GM18520 (cell line): ENCODE measurements around the gene CLPTM1.
"Not testable (repeated sequence)": the region's sequence is repeated elsewhere in the genome, so short reads cannot be mapped to it uniquely, and the experiment has no call there.

ENCODE experiments used
- ATAC-seq: cut with Tn5 transposase; IDR thresholded peaks from one replicate; pipeline ENCODE4 v1.9.1; 2021; ENCODE audit not compliant: unreplicated experiment

Gene CLPTM1

DNA sequence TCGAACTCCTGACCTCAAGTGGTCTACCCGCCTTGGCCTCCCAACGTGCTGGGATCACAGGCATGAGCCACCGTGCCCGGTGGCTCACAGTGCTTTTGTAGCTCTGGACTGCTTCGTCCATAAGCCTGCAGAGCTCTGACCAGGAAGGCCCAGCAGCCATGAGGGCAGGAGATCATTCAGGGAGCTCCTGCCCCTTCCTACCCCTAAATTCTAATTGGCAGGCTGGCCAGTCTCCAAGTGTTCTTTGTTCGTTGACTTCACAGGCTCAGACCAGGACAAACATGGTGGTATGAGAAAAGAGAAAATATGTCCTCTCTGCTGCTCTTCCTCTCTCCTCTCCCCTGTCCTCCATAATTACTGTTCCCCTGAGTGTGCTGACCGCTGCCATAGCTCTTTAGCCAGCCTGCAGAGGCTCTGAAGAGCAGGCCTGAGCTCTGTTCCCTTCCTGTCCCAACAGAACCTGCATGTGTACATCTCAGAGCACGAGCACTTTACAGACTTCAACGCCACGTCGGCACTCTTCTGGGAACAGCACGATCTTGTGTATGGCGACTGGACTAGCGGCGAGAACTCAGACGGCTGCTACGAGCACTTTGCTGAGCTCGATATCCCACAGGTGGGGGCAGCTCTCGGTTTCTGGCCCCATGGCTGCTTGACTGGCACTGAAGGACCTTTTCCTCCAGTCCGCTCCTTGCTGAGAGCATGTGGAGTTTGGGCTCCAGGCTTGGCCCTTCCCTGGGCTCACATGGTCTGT lies 19.0 kb downstream of the CLPTM1 start:
- ATAC-seq, result no peak

DNA sequence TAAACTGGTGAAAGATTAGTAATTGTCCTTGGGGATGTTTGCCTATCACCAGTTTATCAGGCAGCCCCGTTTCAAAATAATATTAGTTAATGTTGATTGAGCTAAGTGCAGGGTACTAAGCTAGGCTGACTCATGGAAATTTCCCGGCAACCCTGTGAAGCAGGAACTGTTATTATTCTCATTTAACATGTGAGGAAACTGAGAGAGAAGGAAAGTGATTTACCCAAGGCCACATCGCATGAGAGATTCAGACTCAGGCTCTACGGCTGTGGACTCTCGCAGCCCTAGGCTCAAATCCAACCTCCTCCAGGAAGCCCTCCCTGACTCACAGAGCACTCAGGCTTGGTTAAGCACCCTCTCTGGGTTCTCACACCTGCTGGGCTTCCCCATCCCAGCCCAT lies 19.7 kb downstream of the CLPTM1 start:
- ATAC-seq, result no peak

DNA sequence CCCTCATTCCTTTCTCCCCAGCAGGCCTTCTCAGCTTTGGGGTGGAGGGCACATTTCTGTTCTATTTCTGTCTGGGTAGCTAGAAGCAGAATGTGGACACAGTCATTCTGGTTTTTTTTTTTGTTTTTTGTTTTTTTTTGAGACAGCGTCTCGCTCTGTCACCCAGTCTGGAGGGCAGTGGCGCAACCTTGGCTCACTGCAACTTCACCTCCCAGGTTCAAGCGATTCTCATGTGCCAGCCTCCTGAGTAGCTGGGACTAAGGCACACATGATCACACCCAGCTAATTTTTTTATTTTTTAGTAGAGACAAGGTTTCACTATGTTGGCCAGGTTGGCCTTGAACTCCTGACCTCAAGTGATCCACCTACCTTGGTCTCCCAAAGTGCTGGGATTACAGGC lies 20.3 kb downstream of the CLPTM1 start:
- ATAC-seq, result no peak

DNA sequence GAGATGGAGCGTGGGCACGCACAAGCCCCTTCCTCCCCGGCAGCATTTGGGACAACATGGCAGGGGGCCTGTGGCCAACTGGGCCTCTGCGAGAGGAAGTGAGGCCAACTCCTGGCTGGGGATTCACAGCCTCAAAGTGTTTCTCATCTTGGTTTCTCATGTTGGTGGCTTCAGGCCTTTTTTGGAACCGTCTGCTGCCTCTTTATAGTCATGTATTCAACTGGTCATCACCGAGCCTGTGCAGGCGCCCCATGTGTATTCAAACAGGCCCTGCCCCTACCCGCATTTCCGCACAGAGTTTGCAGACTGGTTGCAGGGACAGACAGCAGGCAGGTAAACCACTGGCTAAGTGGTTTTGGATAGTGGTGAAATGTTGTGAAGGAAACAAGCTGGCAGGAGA lies 28.8 kb downstream of the CLPTM1 start:
- ATAC-seq, result no peak

DNA sequence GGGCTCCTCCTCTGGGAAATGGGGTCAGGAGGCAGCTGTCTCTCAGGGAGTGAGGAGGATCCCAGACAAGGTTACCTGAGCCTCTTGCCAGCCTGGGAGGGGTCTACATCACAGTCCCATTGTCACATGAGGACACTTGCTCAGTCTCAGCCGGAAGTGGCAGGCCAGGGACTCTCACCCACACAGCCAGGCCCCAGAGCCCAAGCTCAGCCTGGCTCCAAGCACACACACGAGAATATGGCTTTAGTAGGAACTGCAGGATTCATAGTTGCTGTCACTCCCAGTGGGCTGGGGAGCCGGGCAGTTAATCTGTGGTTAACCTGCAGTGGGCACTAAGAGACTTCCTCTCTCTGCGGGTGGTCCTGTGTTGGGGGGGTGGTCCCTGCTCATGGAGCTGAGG lies 30.3 kb downstream of the CLPTM1 start:
- no peak for ATAC-seq

DNA sequence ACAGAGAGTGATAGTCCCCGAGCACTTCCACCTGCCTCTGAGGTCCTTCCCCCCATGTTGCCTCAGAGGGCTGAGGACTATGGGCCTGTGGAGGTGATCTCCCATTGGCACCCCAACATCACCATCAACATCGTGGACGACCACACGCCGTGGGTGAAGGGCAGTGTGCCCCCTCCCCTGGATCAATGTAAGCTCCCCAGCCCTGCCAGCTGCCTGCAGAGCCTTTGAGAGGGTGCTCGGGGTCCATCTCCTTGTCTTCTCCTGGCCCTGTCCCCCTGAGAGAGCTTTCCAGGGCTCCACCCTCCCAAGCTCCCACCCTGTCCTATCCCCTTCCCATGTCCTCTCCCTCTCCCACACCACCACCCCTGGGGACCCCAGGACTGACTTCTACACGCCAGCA lies 31.2 kb downstream of the CLPTM1 start:
- no peak for ATAC-seq

DNA sequence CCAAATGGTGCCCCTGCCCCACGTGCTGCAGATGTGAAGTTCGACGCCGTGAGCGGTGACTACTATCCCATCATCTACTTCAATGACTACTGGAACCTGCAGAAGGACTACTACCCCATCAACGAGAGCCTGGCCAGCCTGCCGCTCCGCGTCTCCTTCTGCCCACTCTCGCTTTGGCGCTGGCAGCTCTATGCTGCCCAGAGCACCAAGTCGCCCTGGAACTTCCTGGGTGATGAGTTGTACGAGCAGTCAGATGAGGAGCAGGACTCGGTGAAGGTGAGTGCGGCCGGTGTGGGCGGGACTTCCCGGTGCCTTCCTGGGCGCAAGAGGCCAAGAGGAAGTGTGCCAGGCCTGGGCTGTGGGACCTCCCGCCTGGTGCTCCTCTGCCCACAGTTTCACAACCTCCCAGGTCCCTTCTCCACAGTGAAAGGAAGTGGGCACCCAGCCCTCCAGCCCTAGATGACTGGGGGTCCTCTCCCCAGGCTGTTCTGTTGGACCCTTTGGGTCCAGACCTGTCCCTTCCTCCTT lies 32.0 kb downstream of the CLPTM1 start:
- ATAC-seq, result no peak

DNA sequence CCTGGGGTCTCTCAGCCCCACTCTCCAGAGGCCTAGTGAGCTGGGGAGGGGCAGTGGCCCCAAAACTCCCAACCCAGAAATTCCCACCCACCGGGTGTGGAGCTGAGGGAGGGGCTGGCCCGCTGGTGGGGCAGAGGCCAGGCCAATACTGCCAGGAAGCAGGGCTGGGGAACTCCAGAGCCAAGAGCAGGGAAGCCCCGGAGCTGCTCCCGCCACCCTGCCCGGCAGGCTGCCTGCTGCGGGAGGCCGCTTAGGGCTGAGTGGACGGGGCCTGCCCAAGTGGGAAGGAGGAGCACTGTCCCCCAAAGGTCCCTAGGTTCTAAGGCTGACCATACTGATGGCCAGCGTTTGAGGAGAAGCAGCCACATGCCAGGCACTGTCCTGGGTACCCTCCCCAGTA lies 33.1 kb downstream of the CLPTM1 start:
- ATAC-seq, result no peak

DNA sequence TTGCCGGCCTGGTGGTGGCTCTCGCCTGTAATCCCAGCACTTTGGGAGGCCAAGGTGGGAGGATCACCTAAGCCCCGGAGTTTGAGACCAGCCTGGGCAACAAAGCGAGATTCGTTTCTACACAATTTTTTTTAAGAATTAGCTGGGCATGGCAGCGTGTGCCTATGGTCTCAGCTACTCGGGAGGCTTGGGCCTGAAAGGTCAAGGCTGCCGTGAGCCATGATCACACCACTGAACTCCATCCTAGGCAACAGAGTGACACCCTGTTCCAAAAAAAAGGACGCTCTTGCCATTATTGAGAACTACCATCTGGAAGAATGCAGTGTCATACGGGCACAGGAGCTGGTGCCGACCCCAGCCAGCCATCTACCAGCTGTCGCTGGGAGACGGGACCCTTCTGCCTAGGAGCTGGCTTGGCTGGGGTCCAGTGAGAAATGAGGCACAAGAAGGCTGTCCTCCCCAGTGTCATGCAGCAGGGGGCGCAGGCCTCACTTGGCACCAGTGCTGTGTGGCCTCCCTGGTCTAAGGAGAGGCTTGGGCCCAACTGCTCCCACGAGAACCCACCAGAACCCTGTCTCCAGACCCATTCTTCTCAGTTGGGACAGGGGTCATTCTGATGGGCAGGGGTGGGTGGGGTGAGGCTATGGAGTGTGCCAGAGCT lies 33.8 kb downstream of the CLPTM1 start:
- ATAC-seq, result no peak

DNA sequence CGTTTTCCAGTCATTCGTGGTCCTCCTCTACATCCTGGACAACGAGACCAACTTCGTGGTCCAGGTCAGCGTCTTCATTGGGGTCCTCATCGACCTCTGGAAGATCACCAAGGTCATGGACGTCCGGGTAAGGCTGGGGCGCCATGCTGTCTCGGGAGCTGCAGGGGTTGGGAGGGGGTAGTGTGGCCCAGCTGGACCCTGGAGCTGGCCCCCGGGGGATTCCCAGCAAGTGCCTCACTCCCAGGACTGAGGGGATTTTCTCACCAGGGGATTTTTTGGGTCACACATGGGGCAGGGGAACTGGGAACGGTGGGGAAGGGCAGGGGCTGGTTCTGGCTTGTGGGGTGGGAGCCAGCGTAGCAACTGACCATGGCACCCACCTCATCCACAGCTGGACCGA lies 35.3 kb downstream of the CLPTM1 start:
- ATAC-seq, result no peak

DNA sequence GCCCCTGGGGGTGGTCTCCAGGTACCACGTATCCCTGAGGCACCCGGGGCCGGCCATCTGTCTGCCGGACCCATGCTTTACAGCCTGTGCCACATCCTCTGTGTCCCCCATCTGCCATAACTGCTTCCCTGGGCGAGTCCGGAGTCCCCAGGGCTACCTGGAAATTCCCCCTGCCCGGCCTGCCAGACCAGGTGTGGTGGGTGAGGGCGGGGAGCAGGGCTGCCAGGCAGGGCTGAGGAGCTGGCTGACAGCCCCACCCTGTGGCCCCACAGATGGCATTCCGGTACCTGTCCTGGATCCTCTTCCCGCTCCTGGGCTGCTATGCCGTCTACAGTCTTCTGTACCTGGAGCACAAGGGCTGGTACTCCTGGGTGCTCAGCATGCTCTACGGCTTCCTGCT lies 35.8 kb downstream of the CLPTM1 start:
- no peak for ATAC-seq

DNA sequence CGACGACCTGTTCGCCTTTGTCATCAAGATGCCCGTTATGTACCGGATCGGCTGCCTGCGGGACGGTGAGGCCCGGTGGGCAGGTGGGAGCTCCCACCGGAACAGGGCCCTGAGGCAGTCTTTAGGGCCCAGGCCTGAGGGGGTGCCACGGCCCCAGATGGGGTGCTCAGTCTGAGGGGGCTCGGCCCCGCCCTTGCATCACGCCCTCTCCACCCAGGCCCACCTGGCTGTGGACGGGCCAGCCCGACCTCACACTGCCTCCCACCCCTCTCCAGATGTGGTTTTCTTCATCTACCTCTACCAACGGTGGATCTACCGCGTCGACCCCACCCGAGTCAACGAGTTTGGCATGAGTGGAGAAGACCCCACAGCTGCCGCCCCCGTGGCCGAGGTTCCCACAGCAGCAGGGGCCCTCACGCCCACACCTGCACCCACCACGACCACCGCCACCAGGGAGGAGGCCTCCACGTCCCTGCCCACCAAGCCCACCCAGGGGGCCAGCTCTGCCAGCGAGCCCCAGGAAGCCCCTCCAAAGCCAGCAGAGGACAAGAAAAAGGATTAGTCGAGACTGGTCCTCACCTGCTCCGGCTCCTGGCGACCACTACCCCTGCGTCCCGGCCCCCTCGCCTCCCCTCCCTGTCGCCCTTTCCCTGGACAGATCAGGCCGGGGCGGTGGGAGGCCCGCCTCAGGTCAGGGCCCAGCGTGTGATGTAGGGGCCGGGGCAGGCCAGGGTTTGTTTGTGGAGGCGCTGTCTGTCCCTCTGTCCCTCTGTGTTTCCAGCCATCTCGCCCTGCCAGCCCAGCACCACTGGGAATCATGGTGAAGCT lies 37.4 kb downstream of the CLPTM1 start:
- no peak for ATAC-seq

DNA sequence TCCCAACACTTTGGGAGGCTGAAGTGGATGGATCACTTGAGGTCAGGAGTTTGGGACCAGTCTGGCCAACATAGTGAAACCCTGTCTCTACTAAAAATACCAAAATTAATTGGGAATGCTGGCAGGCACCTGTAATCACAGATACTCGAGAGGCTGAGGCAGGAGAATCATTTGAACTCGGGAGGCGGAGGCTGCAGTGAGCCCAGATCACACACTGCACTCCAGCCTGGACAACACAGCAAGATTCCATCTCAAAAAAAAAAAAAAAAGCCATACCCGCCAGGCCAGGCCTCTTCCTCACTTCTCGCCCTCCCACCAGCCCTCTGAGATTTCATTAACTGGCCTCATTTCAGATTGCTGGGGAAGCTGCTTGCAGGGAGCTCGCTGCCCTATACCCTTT lies 38.3 kb downstream of the CLPTM1 start:
- no peak for ATAC-seq

DNA sequence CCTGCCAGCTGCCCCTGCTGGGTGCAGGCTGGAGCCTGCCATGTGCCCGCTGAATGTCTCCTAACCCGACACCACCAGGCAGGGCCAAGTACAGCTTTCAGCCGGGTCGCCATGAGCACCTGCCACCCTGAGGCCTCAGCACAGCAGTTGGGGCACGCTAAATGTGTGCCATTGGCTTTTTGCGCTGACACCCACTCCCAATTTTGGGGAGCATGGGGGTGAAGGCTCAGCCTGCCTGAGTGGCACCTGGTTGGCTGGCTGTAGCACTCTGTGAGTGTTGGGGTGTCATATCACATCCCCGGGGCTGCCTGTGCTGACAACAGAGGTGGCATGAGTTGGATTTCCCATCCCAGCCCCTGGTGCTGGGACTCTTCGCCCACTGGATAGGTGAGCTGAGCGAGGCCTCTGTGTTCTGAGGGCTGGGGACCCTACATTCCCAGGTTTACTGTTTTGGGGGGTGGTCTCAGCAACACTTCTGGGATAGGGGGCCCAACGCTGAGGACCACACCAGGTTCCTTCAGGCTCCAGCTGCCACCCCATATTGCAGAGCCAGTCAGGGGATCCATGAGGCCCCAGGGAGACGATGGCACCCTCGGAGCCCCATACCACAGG lies 38.9 kb downstream of the CLPTM1 start:
- ATAC-seq, result no peak

DNA sequence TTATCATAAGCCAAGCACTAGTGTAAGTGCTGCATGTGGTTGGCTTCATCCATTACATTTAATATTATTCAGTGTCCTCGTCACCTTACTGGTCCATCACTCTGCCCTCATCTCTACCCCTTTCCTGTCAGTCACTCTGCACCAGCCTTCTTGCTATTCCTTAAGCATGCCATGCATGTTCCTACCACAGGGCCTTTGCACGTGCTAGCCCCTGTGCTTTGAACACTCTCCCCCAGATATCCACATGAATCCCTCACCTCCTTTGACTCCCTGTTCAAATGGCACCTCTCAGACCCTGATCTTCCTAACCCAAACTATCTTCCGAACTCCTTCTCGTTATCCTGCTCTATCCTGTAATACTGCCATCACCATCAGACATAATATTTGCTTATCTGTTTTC lies 42.8 kb downstream of the CLPTM1 start:
- no peak for ATAC-seq

DNA sequence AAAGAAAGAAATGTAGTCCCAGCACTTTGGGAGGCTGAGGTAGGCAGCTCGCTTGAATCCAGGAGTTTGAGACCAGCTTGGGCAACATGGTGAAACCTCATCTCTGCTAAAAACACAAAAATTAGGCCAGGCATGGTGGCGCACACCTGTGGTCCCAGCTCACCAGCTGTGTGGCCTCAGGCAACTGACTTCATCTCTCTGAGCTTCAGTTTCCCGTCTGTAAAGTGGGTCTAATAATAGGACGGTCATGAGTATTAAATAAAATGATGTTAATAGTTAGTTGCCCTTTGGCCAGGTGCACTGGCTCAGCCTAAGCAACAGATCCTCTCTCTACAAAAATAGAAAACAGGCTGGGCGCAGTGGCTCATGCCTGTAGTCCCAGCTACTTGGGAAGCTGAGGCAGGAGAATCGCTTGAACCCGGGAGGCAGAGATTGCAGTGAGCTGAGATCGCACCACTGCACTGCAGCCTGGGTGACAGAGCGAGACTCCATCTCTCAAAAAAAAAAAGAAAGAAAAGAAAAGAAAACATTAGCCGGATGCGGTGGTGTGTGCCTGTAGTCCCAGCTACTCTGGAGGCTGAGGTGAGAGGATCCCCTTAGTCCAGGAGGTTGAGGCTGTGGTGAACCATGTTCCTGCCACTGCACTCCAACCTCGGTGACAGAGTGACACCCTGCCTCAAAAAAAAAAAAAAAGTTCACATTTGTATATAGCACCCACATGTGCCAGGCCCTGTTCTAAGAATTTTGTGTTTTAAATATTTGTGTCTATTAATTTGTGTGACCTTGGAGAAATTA lies 44.1 kb downstream of the CLPTM1 start:
- not testable (repeated sequence) for ATAC-seq

DNA sequence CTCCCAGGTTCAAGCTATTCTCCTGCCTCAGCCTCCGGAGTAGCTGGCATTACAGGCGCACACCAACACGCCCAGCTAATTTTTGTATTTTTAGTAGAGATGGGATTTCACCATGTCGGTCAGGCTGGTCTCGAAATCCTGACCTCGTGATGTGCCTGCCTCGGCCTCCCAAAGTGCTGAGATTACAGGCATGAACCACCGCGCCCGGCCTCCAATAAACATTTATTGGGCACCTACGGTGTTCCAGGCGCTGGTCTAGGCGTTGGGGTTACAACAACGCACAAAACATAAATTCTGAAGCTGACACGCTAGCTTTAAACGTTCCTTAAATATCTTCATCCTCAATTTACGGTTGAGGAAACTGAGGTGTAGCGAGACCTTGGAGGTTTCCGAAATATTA lies 45.5 kb downstream of the CLPTM1 start:
- ATAC-seq, result not testable (repeated sequence)

DNA sequence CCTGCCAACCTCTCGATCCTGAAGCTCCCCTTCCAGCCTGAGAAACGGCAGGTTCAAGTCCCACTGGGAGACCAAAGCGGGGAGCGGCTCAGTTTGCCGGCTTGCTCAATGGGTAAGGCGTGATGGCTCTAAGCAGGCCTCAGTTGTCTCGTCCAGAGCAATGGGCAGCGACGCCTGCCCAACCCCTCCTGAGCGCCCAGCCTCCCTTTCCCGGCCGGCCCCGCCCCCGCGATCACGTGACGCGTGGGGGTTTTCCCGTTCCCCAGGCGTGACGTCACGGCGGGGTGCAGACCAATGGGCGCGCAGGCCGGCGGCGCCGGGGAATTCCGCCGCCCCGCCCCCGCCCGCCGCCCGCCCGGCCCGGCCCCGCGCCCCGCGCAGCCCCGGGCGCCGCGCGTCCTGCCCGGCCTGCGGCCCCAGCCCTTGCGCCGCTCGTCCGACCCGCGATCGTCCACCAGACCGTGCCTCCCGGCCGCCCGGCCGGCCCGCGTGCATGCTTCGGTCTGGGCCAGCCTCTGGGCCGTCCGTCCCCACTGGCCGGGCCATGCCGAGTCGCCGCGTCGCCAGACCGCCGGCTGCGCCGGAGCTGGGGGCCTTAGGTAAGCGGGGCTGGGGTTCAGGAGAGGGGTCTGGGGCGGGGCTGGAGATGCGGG lies 46.0 kb downstream of the CLPTM1 start, which contains the start of gene RELB:
TSS of gene RELB (plus strand) at position 378 of the 653 bp plus-strand sequence. CDS start at position 494, 116 bp downstream.
- ATAC-seq, result peak; percentile 49

DNA sequence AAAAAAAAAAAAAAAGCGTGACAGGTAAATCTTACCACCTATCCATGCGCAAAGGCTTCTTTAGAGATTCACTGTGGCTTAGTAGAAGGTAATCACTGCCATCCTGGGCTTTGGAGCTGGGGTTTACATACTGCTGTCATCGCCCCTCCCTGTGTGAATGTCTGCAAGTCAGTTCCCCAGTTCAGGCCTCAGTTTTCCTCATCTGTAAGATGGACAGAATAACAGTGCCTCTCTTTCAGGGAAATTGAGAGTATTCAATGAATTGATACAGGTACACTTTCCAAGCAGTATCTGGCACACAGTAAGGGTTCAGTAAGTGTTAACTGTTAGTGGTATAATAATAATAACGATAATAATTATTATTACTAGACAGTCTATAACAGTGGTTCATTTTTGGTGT lies 48.3 kb downstream of the CLPTM1 start:
- ATAC-seq, result no peak

DNA sequence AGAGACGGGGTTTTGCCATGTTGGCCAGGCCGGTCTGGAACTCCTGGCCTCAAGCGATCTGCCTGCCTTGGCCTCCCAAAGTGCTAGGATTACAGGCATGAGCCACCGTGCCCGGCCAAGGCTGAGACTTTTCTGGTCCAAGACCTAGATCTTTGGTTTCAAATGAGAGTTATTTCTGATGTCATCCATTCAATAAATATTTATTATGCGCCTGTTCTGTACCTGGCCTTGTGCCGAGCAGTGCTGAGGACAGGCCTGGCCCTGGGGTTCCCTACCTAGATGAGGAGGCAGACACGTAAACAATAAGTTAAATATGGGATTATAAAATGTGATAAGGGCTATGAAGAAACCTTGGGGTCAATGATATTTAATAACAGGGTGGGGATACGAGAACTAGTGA lies 50.6 kb downstream of the CLPTM1 start:
- ATAC-seq, result no peak
